Calu3 (cell line): ENCODE measurements around the gene MYL9. TPM values are rescaled to one million over a fixed set of nuclear protein-coding genes. Genes with fewer than 3 reads are reported as not detected.
A peak's percentile ranks its signal among the peaks of the same experiment; 100 is the strongest.

ENCODE experiments used
- BruUV-seq: library from RNA; stranded (reverse); fragments of 400-500 nt; replicated peaks from 2 replicates; lab custom pipeline; 2021; lab: Mats Ljungman, UMichigan
- CTCF ChIA-PET: fragments of 300-600 bp; sonication (Branson Sonifier 250); formaldehyde crosslinking; loops from one replicate; lab custom pipeline; 2022; ENCODE audit warnings: antibody characterized with exemption; lab: Charles Lee
- DNase-seq: peaks from one replicate; pipeline ENCODE4 v3.0.0; 2022
- H3K27ac Mint-ChIP-seq: one replicate; pipeline ENCODE4 v1.8.0; 2022; ENCODE audit warnings: mixed read lengths; ENCODE audit not compliant: unreplicated experiment
- H3K27me3 Mint-ChIP-seq: one replicate; pipeline ENCODE4 v1.8.0; 2022; ENCODE audit warnings: mixed read lengths; ENCODE audit not compliant: unreplicated experiment
- H3K36me3 Mint-ChIP-seq: one replicate; pipeline ENCODE4 v1.8.0; 2022; ENCODE audit warnings: mild to moderate bottlenecking, moderate library complexity, mixed read lengths; ENCODE audit not compliant: insufficient read depth, unreplicated experiment
- H3K4me1 Mint-ChIP-seq: one replicate; pipeline ENCODE4 v1.8.0; 2022; ENCODE audit warnings: mild to moderate bottlenecking, low read depth, mixed read lengths; ENCODE audit not compliant: unreplicated experiment
- H3K4me3 Mint-ChIP-seq: one replicate; pipeline ENCODE4 v1.8.0; 2022; ENCODE audit warnings: mild to moderate bottlenecking, low read depth, moderate library complexity, mixed read lengths; ENCODE audit not compliant: unreplicated experiment
- H3K9me3 Mint-ChIP-seq: one replicate; pipeline ENCODE4 v1.8.0; 2022; ENCODE audit warnings: low read depth, mixed read lengths; ENCODE audit not compliant: unreplicated experiment
- intact Hi-C: fragments of 100-400 bp; cut with micrococcal nuclease; formaldehyde crosslinking; loops from one replicate; pipeline ENCODE4 v1.10.0; 2022; ENCODE audit not compliant: unreplicated experiment
- total RNA-seq: library from RNA; stranded (reverse); gene quantifications from 2 replicates; pipeline ENCODE4 v1.2.3, GENCODE V29; 2022
- TF ChIP-seq, protein P1 (sequence below): fragments of 200-600 bp; IDR thresholded peaks from one replicate; pipeline ENCODE4 v1.8.0; 2022; ENCODE audit warnings: antibody characterized with exemption; ENCODE audit not compliant: unreplicated experiment

The MYL9 gene
- total RNA-seq, 1 experiment from 2014 or later, result 10.3 TPM

DNA sequence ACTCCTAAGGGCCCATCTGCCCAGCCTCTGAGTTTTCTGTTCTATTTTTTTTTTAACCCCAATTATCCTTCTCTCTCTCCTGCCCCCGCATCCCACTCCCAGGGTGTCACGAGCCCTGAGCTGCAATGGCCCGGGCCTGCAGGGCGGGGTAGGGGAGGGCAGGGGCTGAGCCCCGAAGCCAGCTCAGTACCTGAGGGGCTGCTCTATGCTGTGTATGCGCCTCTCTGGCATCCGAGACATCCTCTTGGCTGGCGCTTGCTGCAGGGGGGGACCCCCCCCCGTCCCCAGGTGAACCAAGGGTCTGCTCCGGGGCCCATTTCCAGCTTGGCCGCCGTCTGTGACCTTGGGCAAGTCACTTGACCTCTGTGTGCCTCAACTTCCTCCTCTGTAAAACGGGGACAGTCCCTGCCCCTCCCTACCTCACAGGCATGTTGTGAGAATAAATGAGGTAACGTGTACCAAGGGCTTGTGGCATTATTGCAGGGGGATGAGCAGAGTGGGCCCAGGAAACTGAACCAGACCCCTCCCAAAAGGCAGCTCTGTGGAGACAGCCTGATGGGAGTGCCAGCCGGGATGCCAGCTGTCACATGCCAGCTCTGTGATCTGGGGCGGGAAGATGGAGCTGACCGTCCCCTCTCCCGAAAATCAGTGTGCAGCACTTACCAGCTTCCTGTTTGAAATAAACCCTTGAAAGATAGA is 13.0 kb upstream of the MYL9 start:
- BruUV-seq, result no TSS peak
- CTCF ChIA-PET, result interaction anchor here (0.6 kb wide), 1 partner anchor 60 kb away, joined by 3 read pairs; no protein-coding TSS in a partner anchor
- no peaks in the 10 kb centered on the region for H3K4me1 Mint-ChIP-seq

DNA sequence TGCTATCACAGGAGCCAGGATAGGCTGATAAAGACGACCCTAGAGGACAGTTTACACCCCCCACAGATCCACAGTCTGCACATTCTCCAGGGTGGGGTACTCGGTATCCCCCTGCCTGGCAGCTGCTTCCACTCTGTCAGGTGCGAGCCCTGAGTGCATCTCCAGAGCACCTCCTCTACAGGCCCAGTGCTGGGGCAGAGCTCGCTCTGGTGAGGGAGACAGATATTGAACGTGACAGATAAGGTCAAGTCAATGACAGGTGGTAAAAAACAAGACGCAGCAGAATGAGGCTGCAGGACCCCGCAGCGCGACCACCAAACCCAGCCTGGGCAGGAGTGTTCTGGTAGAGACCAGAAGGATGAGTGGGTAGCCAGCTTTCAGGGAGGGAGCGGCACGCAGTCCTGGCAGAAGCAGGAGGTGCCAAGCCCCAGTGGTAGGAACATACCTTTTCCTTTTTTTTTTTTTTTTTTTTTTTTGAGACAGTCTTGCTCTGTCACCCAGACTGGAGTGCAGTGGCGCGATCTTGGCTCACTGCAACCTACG is 12.4 kb upstream of the MYL9 start:
- Mint-ChIP-seq H3K9me3 (no peaks in the 10 kb centered on the region), H3K27me3 (no peaks in the 10 kb centered on the region), H3K4me1 (no peaks in the 10 kb centered on the region), H3K4me3 (no peak overlapping the region), H3K27ac (no peak overlapping the region), H3K36me3 (peaks cover 28% of the 10 kb centered on the region)
- TF ChIP-seq, protein P1, sequence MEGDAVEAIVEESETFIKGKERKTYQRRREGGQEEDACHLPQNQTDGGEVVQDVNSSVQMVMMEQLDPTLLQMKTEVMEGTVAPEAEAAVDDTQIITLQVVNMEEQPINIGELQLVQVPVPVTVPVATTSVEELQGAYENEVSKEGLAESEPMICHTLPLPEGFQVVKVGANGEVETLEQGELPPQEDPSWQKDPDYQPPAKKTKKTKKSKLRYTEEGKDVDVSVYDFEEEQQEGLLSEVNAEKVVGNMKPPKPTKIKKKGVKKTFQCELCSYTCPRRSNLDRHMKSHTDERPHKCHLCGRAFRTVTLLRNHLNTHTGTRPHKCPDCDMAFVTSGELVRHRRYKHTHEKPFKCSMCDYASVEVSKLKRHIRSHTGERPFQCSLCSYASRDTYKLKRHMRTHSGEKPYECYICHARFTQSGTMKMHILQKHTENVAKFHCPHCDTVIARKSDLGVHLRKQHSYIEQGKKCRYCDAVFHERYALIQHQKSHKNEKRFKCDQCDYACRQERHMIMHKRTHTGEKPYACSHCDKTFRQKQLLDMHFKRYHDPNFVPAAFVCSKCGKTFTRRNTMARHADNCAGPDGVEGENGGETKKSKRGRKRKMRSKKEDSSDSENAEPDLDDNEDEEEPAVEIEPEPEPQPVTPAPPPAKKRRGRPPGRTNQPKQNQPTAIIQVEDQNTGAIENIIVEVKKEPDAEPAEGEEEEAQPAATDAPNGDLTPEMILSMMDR, result no peak
- DNase-seq, result no peak
- no TSS peak for BruUV-seq
- intact Hi-C loops, result no loop called here
- CTCF ChIA-PET, result interaction anchor here (0.6 kb wide), 1 partner anchor 59 kb away, joined by 3 read pairs; no protein-coding TSS in a partner anchor

More for the DNA sequence above, 13.0 kb upstream of the MYL9 start:
- no peak for DNase-seq
- no peak overlapping the region for H3K27ac Mint-ChIP-seq
- intact Hi-C loops, result no loop called here
- H3K9me3 Mint-ChIP-seq, result no peaks in the 10 kb centered on the region
- no peak overlapping the region for H3K4me3 Mint-ChIP-seq
- H3K36me3 Mint-ChIP-seq, result peaks cover 28% of the 10 kb centered on the region
- H3K27me3 Mint-ChIP-seq, result no peaks in the 10 kb centered on the region
- TF ChIP-seq, protein P1, result no peak

DNA sequence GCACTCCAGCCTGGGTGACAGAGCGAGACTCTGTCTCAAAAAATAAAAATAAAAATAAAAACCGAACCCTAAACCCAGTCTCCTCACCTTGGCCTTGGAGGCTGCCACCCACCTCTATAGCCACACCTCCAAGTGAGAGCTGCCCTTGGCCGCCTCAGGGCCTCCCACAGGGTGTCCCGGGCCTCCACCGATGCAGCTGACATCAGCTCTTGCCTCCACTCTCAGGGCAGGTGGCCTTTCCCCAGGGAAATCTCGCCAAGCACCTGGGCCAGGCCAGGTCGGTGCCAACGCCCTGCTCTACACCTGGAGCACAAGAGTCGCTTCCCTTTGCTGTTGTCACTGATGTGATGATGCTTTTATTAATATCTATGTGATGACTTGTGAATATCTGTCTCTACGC is 8.9 kb upstream of the MYL9 start:
- Mint-ChIP-seq H3K4me1 (no peaks in the 10 kb centered on the region), H3K36me3 (peaks cover 11% of the 10 kb centered on the region), H3K4me3 (no peak overlapping the region), H3K27me3 (no peaks in the 10 kb centered on the region), H3K27ac (peak overlapping the region; percentile 22), H3K9me3 (no peaks in the 10 kb centered on the region)
- BruUV-seq, result no TSS peak
- CTCF ChIA-PET, result no interaction called here
- TF ChIP-seq, protein P1, result no peak
- no peak for DNase-seq
- intact Hi-C loops, result no loop called here

DNA sequence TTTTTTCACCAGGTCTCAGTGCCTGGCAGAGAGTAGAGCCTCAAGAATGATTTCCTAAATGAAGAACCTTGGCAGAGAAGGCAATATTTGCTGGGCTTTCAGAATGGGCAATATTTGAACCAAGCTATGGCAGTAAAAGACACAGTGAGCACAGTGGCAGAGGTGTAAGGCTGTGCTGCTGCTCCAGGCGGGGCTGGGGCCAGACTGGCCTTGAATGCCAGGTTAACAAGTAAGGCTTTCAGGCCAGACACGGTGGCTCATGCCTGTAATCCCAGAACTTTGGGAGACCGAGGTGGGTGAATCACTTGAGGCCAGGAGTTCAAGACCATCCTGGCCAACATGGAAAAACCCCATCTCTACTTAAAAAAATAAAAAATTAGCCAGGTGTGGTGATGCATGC is 8.5 kb upstream of the MYL9 start:
- no peaks in the 10 kb centered on the region for H3K27me3 Mint-ChIP-seq
- no peaks in the 10 kb centered on the region for H3K9me3 Mint-ChIP-seq
- no peak for DNase-seq
- H3K27ac Mint-ChIP-seq, result peak overlapping the region; percentile 22
- no peaks in the 10 kb centered on the region for H3K4me1 Mint-ChIP-seq
- BruUV-seq, result no TSS peak
- peaks cover 7% of the 10 kb centered on the region for H3K36me3 Mint-ChIP-seq
- CTCF ChIA-PET, result no interaction called here
- intact Hi-C loops, result no loop called here
- TF ChIP-seq, protein P1, result no peak
- no peak overlapping the region for H3K4me3 Mint-ChIP-seq
